Tibial artery (tissue), 4 donors: ENCODE data around the gene ACTR2.
"Not testable (repeated sequence)": the region's sequence is repeated elsewhere in the genome, so short reads cannot be mapped to it uniquely, and the experiment has no call there.

ENCODE experiments used
- DNase-seq, 2 donors: peaks; one replicate each; pipeline ENCODE4 v3.0.0-alpha.2; 2019
- H3K27ac ChIP-seq, 2 donors: fragments of 200-600 bp; sonication (generic) in 1 of 2; 1 replicate in 1 of 2; 2 replicates in 1 of 2; pipeline ENCODE4 v1.5.1; 2018 to 2019; ENCODE audit warnings: mild to moderate bottlenecking in 1 of 2
- H3K27me3 ChIP-seq, 2 donors: fragments of 200-600 bp; sonication (generic) in 1 of 2; one replicate each; pipeline versions ENCODE4 v1.5.1 to v1.6.0; 2016 to 2019
- H3K36me3 ChIP-seq, 3 donors: fragments of 200-600 bp; sonication (generic) in 2 of 3; one replicate each; pipeline ENCODE4 v1.5.1; 2016 to 2019; ENCODE audit warnings: mild to moderate bottlenecking in 2 of 3
- H3K4me1 ChIP-seq, 4 donors: fragments of 200-600 bp; sonication (generic) in 2 of 4; 1 replicate in 3 of 4; 2 replicates in 1 of 4; pipeline ENCODE4 v1.5.1; 2016 to 2019
- H3K4me3 ChIP-seq, 2 donors: fragments of 200-600 bp; sonication (generic) in 1 of 2; 1 replicate in 1 of 2; 2 replicates in 1 of 2; pipeline ENCODE4 v1.5.1; 2018 to 2019; ENCODE audit warnings: mild to moderate bottlenecking in 2 of 2
- H3K9me3 ChIP-seq, 3 donors: fragments of 200-600 bp; sonication (generic) in 1 of 3; one replicate each; pipeline ENCODE4 v1.5.1; 2016 to 2019
- intact Hi-C: fragments of 100-400 bp; cut with DNase I; formaldehyde crosslinking; loops from one replicate; pipeline ENCODE4 v1.15.0; 2023; ENCODE audit warnings: low total_unique reads
- TF ChIP-seq, protein P1 (sequence below), 2 experiments: fragments of 200-600 bp in 1 of 2; fragments of 450-650 bp in 1 of 2; IDR thresholded peaks; one replicate each; pipeline ENCODE4 v1.5.1; 2017 to 2019; ENCODE audit warnings: antibody characterized with exemption in 2 of 2, mild to moderate bottlenecking in 1 of 2, moderate library complexity in 1 of 2

ACTR2 gene

GRCh38 chr2:65231121-65231520, 3.5 kb downstream of the ACTR2 start:
- DNase-seq, result no peak
- no peaks in the 10 kb centered on the region for H3K27me3 ChIP-seq
- peaks cover 0 to 85% (median 42%) of the 10 kb centered on the region in 4 donors for H3K4me1 ChIP-seq
- no peaks in the 10 kb centered on the region for H3K9me3 ChIP-seq
- H3K27ac ChIP-seq, result peak overlapping the region; percentile 65 to 77
- TF ChIP-seq, protein P1, sequence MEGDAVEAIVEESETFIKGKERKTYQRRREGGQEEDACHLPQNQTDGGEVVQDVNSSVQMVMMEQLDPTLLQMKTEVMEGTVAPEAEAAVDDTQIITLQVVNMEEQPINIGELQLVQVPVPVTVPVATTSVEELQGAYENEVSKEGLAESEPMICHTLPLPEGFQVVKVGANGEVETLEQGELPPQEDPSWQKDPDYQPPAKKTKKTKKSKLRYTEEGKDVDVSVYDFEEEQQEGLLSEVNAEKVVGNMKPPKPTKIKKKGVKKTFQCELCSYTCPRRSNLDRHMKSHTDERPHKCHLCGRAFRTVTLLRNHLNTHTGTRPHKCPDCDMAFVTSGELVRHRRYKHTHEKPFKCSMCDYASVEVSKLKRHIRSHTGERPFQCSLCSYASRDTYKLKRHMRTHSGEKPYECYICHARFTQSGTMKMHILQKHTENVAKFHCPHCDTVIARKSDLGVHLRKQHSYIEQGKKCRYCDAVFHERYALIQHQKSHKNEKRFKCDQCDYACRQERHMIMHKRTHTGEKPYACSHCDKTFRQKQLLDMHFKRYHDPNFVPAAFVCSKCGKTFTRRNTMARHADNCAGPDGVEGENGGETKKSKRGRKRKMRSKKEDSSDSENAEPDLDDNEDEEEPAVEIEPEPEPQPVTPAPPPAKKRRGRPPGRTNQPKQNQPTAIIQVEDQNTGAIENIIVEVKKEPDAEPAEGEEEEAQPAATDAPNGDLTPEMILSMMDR (IDR thresholded peaks at IDR 0.05), result no peak
- H3K4me3 ChIP-seq, result no peak overlapping the region
- peaks cover 0 to 7% (median 0%) of the 10 kb centered on the region in 3 donors for H3K36me3 ChIP-seq
- intact Hi-C loops, result loop anchor here (5.0 kb wide), 1 partner anchor 201 kb away; the partner anchor contains the start of gene SPRED2

GRCh38 chr2:65231892-65232477, 4.4 kb downstream of the ACTR2 start:
- Histone ChIP-seq H3K4me3 (peak overlapping the region in 1 of 2 donors; percentile 5), H3K4me1 (peaks cover 0 to 85% (median 45%) of the 10 kb centered on the region in 4 donors), H3K27me3 (no peaks in the 10 kb centered on the region), H3K27ac (peak overlapping the region; percentile 65 to 77), H3K36me3 (peaks cover 0 to 7% (median 0%) of the 10 kb centered on the region in 3 donors), H3K9me3 (no peaks in the 10 kb centered on the region)
- no peak for DNase-seq
- TF ChIP-seq, protein P1 (IDR thresholded peaks at IDR 0.05), result no peak
- intact Hi-C loops, result loop anchor here (5.0 kb wide), 1 partner anchor 200 kb away; the partner anchor contains the start of gene SPRED2

DNA sequence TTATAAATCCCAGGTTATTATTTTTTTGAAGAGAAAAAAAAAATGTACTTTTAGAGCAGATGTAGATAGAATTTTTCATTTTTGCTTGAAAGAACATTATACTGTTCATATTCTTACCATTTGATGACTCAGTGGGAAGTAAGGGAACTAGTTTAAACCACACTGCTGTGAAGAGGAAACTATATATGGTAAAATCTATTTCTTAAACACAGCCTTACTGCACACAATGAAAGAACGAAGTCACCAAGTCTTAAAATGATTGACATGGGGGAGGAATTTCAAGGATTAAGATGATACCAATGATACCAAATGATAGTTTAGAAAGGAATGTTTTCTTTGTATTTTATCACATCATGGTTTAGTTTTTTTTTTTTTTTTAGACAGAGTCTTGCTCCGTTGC, 5.0 kb downstream of the ACTR2 start:
- peaks cover 0 to 90% (median 45%) of the 10 kb centered on the region in 4 donors for H3K4me1 ChIP-seq
- H3K27me3 ChIP-seq, result no peaks in the 10 kb centered on the region
- peak overlapping the region in 1 of 2 donors; percentile 5 for H3K4me3 ChIP-seq
- TF ChIP-seq, protein P1 (IDR thresholded peaks at IDR 0.05), result no peak
- H3K27ac ChIP-seq, result peak overlapping the region; percentile 65 to 77
- no peaks in the 10 kb centered on the region for H3K9me3 ChIP-seq
- no peak for DNase-seq
- peaks cover 0 to 7% (median 0%) of the 10 kb centered on the region in 3 donors for H3K36me3 ChIP-seq
- intact Hi-C loops, result loop anchor here (5.0 kb wide), 1 partner anchor 200 kb away; the partner anchor contains the start of gene SPRED2

DNA sequence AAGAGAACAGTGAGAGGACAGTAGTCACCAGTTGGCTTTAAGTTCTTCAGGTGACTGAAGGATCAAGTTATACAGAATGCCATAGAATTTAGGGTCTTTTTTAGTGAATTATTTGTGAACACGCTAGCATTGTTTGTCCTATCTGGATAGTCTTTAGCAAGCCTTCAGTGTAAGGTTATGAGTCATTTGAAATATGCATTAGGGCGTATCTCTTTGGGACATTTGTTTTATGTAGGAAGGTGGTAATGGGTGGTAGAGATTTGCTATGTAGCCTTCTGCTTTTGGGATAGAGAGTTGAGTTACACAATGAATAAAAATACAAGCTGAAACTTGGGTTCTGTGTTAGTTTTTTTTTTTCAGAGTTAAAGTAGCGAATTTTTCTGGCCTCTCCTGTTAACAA, 13.0 kb downstream of the ACTR2 start:
- Histone ChIP-seq H3K27ac (no peak overlapping the region), H3K9me3 (no peaks in the 10 kb centered on the region), H3K36me3 (peaks cover 16 to 31% (median 26%) of the 10 kb centered on the region in 3 donors), H3K4me3 (no peak overlapping the region), H3K27me3 (no peaks in the 10 kb centered on the region), H3K4me1 (peaks cover 0 to 25% (median 4%) of the 10 kb centered on the region in 4 donors)
- no peak for DNase-seq
- intact Hi-C loops, result no loop called here
- TF ChIP-seq, protein P1 (IDR thresholded peaks at IDR 0.05), result no peak

DNA sequence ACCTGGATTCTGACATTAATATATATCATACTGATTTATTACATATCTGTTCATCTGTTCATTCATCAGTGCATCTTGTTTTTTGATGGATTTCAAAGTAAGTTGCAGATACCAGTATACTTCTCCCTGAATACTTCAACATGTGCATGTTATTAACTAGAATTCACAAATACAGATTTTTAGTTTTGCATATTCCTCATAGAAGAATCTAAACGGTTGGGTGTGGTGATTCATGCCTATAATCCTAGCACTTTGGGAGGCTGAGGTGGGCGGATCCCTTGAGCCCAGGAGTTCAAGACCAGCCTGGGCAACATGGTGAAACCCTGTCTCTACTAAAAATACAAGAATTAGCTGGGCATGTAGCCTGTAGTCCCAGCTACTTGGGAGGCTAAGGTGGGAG, 16.8 kb downstream of the ACTR2 start:
- DNase-seq, H3K27ac ChIP-seq, H3K27me3 ChIP-seq, intact Hi-C loops, H3K4me1 ChIP-seq, H3K4me3 ChIP-seq, H3K9me3 ChIP-seq: not testable (repeated sequence)
- peaks cover 26 to 39% (median 29%) of the 10 kb centered on the region in 3 donors for H3K36me3 ChIP-seq

DNA sequence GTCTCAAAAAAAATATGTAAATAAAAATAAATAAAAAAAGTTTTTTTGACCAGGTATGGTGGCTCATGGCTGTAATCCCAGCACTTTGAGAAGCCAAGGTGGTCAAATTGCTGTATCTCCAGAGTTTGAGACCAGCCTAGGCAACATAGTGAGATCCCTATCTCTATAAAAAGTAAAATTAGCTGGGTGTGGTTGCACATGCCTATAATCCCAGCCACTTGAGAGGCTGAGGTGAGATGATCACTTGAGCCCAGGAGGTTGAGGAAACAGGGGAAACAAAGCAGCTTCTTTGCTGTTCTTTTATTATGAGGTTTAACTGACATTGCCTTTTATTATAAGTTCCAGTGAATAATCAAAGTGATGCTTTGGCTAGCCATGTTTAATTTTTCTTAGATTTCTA, 25.0 kb downstream of the ACTR2 start:
- DNase-seq, result no peak
- Histone ChIP-seq H3K4me1 (no peaks in the 10 kb centered on the region), H3K36me3 (peaks cover 35 to 51% (median 37%) of the 10 kb centered on the region in 3 donors), H3K9me3 (no peaks in the 10 kb centered on the region), H3K4me3 (no peak overlapping the region), H3K27me3 (no peaks in the 10 kb centered on the region), H3K27ac (no peak overlapping the region)
- TF ChIP-seq, protein P1 (IDR thresholded peaks at IDR 0.05), result no peak
- intact Hi-C loops, result no loop called here
